SK-N-MC (cell line): ENCODE results near the gene OPN1LW.

Source experiments
- EZH2 ChIP-seq: fragments of 200-600 bp; sonication (generic); IDR thresholded peaks from one replicate; pipeline ENCODE4 v1.6.1; 2017; ENCODE audit warnings: antibody characterized with exemption
- FOXP2 ChIP-seq: optimal IDR thresholded peaks from 2 replicates; pipeline ENCODE3; 2011; ENCODE audit warnings: mild to moderate bottlenecking, moderate library complexity; ENCODE audit not compliant: insufficient read depth; ENCODE audit errors: extremely low read length, control extremely low read depth
- POLR2AphosphoS5 ChIP-seq: IDR thresholded peaks from 2 replicates; pipeline ENCODE4 v1.6.1; 2012; ENCODE audit warnings: mild to moderate bottlenecking, low read depth, low read length, borderline replicate concordance

GRCh38 chrX:154135458-154136229, 8.4 kb upstream of the OPN1LW start:
- TF ChIP-seq POLR2AphosphoS5: no peak
- TF ChIP-seq EZH2: no peak
- TF ChIP-seq FOXP2: no peak
